Measurements from ENCODE around the gene CCDC7. TPM values are rescaled to one million over a fixed set of nuclear protein-coding genes. Genes with fewer than 3 reads are reported as not detected.

Gene CCDC7
- total RNA-seq, 1 experiment from 2014 or later = 3.0 TPM

Other genes starting within 250 kb of the CCDC7 start
- 8.2 and 9.4 TPM in 2 replicates for gene EPC1, start 99.0 kb upstream of the CCDC7 start, total RNA-seq (2014; rRNA removed; shearing (Covaris generic))